HCT116 (cell line): Measurements from ENCODE around the gene TMEM132D. TPM values are rescaled to one million over a fixed set of nuclear protein-coding genes. Genes with fewer than 3 reads are reported as not detected.

Experiments
- ATAC-seq: fragments of 200-7000 bp; cut with Tn5 transposase; 2 replicates; pipeline ENCODE4 v1.9.1; 2020; ENCODE audit warnings: mild to moderate bottlenecking, moderate library complexity
- BruUV-seq: library from RNA; stranded (reverse); fragments of 400-500 nt; replicated peaks from 2 replicates; lab custom pipeline; 2021; lab: Mats Ljungman, UMichigan
- CTCF ChIA-PET: fragments of 300-600 bp; sonication (Branson Sonifier 250); formaldehyde crosslinking; loops from one replicate; lab custom pipeline; 2021; ENCODE audit warnings: antibody characterized with exemption; lab: Charles Lee
- POLR2A ChIA-PET: fragments of 300-600, 350-600 bp; sonication (Branson Sonifier 250); formaldehyde crosslinking; loops from one replicate; lab custom pipeline; 2021; ENCODE audit warnings: antibody characterized with exemption; lab: Charles Lee
- RAD21 ChIA-PET, 2 experiments: fragments of 300-600 bp; sonication (Branson Sonifier 250); formaldehyde crosslinking; loops; one replicate each; lab custom pipeline; 2023; ENCODE audit warnings: low total read pairs in 2 of 2; ENCODE audit not compliant: uncharacterized antibody in 2 of 2, unreplicated experiment in 2 of 2, low non-redundant PET in 1 of 2; lab: Charles Lee
- DNase-seq: peaks from one replicate; pipeline ENCODE4 v3.0.0-alpha.2; 2010; ENCODE audit warnings: low read depth, low spot score
- H2AFZ ChIP-seq: fragments of 200-600 bp; shearing (Covaris generic), sonication (generic); 2 replicates; pipeline ENCODE4 v1.6.1; 2017; ENCODE audit warnings: low read depth, mixed run types, mixed read lengths, antibody characterized with exemption, low read length; ENCODE audit not compliant: poor library complexity, severe bottlenecking
- H3K27ac ChIP-seq: 2 replicates; pipeline ENCODE4 v1.5.1; 2012; ENCODE audit warnings: low read depth, low read length
- H3K27me3 ChIP-seq: fragments of 200-600 bp; sonication (generic); 2 replicates; pipeline ENCODE4 v1.6.1; 2016; ENCODE audit warnings: mixed run types, low read length, mixed read lengths; ENCODE audit not compliant: insufficient read depth
- H3K36me3 ChIP-seq, 2 experiments: fragments of 200-500 bp in 1 of 2; fragments of 200-600 bp in 1 of 2; sonication (Bioruptor generic) in 1 of 2; sonication (generic) in 1 of 2; 2 replicates each; pipeline versions ENCODE4 v1.5.1 to v1.6.1; 2014 to 2016; ENCODE audit warnings: low read length in 2 of 2, inconsistent platforms in 1 of 2, mixed read lengths in 1 of 2, mixed run types in 1 of 2; ENCODE audit not compliant: insufficient read depth in 2 of 2, control insufficient read depth in 1 of 2
- H3K4me1 ChIP-seq, 2 experiments: fragments of 200-600 bp in 1 of 2; sonication (generic) in 1 of 2; 2 replicates each; pipeline versions ENCODE4 v1.5.1 to v1.6.1; 2012 to 2017; ENCODE audit warnings: low read length in 2 of 2, inconsistent platforms in 1 of 2, mild to moderate bottlenecking in 1 of 2, mixed read lengths in 1 of 2, mixed run types in 1 of 2, moderate library complexity in 1 of 2; ENCODE audit not compliant: insufficient read depth in 2 of 2, control insufficient read depth in 1 of 2
- H3K4me2 ChIP-seq: fragments of 200-600 bp; sonication (generic); 2 replicates; pipeline ENCODE4 v1.6.1; 2017; ENCODE audit warnings: mixed run types, low read length, mixed read lengths
- H3K4me3 ChIP-seq, 2 experiments: fragments of 200-600 bp in 1 of 2; sonication (generic) in 1 of 2; replicated peaks in 1 of 2; 2 replicates each; pipeline ENCODE4 v1.5.1; 2011 to 2016; ENCODE audit warnings: low read length in 2 of 2, control low read depth in 1 of 2, low read depth in 1 of 2, mild to moderate bottlenecking in 1 of 2, mixed read lengths in 1 of 2, mixed run types in 1 of 2
- H3K79me2 ChIP-seq: fragments of 200-600 bp; sonication (generic); 2 replicates; pipeline ENCODE4 v1.6.1; 2017; ENCODE audit warnings: mild to moderate bottlenecking, mixed run types, low read length, moderate library complexity, mixed read lengths; ENCODE audit not compliant: insufficient read depth
- H3K9ac ChIP-seq: fragments of 200-600 bp; sonication (generic); 2 replicates; pipeline ENCODE4 v1.6.1; 2016; ENCODE audit warnings: low read length, mixed read lengths
- H3K9me2 ChIP-seq: fragments of 200-600 bp; sonication (generic), shearing (Covaris generic); 2 replicates; pipeline ENCODE4 v1.6.1; 2017; ENCODE audit warnings: mixed run types, mild to moderate bottlenecking, moderate library complexity; ENCODE audit not compliant: insufficient read depth
- H3K9me3 ChIP-seq, 2 experiments: fragments of 200-500 bp in 1 of 2; fragments of 200-600 bp in 1 of 2; sonication (Bioruptor generic) in 1 of 2; sonication (generic) in 1 of 2; 2 replicates each; pipeline ENCODE4 v1.6.1; 2014 to 2017; ENCODE audit warnings: low read length in 2 of 2, mixed read lengths in 2 of 2, inconsistent platforms in 1 of 2, low read depth in 1 of 2, mild to moderate bottlenecking in 1 of 2, mixed run types in 1 of 2, moderate library complexity in 1 of 2; ENCODE audit not compliant: control insufficient read depth in 1 of 2, insufficient read depth in 1 of 2
- H4K20me1 ChIP-seq: fragments of 200-600 bp; sonication (generic), shearing (Covaris generic); 2 replicates; pipeline ENCODE4 v1.6.1; 2017; ENCODE audit warnings: mixed run types, mild to moderate bottlenecking, moderate library complexity; ENCODE audit not compliant: insufficient read depth
- CBX3 ChIP-seq: IDR thresholded peaks from 2 replicates; pipeline ENCODE4 v1.6.1; 2012; ENCODE audit warnings: low read depth
- CEBPB ChIP-seq: IDR thresholded peaks from 2 replicates; pipeline ENCODE4 v1.6.1; 2012; ENCODE audit warnings: low read depth
- CTCF ChIP-seq, 3 experiments: fragments of 200-600 bp in 1 of 3; sonication (generic) in 1 of 3; IDR thresholded peaks in 2 of 3; conservative IDR thresholded peaks in 1 of 3; 2 replicates each; pipeline ENCODE4 v1.5.1; 2012 to 2017; ENCODE audit warnings: low read depth in 2 of 3, low read length in 2 of 3, antibody characterized with exemption in 1 of 3, borderline replicate concordance in 1 of 3, control low read depth in 1 of 3, mild to moderate bottlenecking in 1 of 3, mixed read lengths in 1 of 3, mixed run types in 1 of 3, moderate library complexity in 1 of 3; ENCODE audit not compliant: insufficient read depth in 1 of 3
- EGR1 ChIP-seq: IDR thresholded peaks from 2 replicates; pipeline ENCODE4 v1.6.1; 2012; ENCODE audit warnings: low read depth
- ELF1 ChIP-seq: IDR thresholded peaks from 2 replicates; pipeline ENCODE4 v1.6.1; 2012; ENCODE audit warnings: low read depth, borderline replicate concordance
- EZH2 ChIP-seq: fragments of 200-600 bp; sonication (generic); IDR thresholded peaks from 2 replicates; pipeline ENCODE4 v1.6.1; 2017; ENCODE audit warnings: antibody characterized with exemption, mixed run types
- FOSL1 ChIP-seq: IDR thresholded peaks from 2 replicates; pipeline ENCODE4 v1.6.1; 2012; ENCODE audit warnings: low read depth
- POLR2A ChIP-seq: IDR thresholded peaks from 2 replicates; pipeline ENCODE4 v1.7.0; 2011; ENCODE audit warnings: borderline replicate concordance; ENCODE audit not compliant: insufficient read depth, insufficient read length; ENCODE audit errors: extremely low read depth
- POLR2AphosphoS5 ChIP-seq: IDR thresholded peaks from 2 replicates; pipeline ENCODE4 v1.6.1; 2011; ENCODE audit warnings: mild to moderate bottlenecking, low read depth, low read length, moderate library complexity
- RAD21 ChIP-seq: IDR thresholded peaks from 2 replicates; pipeline ENCODE4 v1.6.1; 2012; ENCODE audit warnings: low read depth, mild to moderate bottlenecking
- REST ChIP-seq: IDR thresholded peaks from 2 replicates; pipeline ENCODE4 v1.6.1; 2012; ENCODE audit warnings: low read depth
- SIN3A ChIP-seq: IDR thresholded peaks from 2 replicates; pipeline ENCODE4 v1.6.1; 2012; ENCODE audit warnings: low read depth
- SP1 ChIP-seq: IDR thresholded peaks from 2 replicates; pipeline ENCODE4 v1.6.1; 2012; ENCODE audit warnings: low read depth
- SRF ChIP-seq: IDR thresholded peaks from 2 replicates; pipeline ENCODE4 v1.6.1; 2012; ENCODE audit warnings: low read depth
- TCF7L2 ChIP-seq: IDR thresholded peaks from 2 replicates; pipeline ENCODE4 v1.7.0; 2011; ENCODE audit warnings: borderline replicate concordance, inconsistent platforms; ENCODE audit not compliant: insufficient read depth, insufficient read length; ENCODE audit errors: extremely low read depth
- ZNF274 ChIP-seq: fragments of 200-500 bp; sonication (Bioruptor generic); IDR thresholded peaks from 2 replicates; pipeline ENCODE4 v1.6.1; 2014; ENCODE audit warnings: mild to moderate bottlenecking, low read depth, low read length, inconsistent platforms
- intact Hi-C: fragments of 100-400 bp; cut with micrococcal nuclease; formaldehyde crosslinking; loops from 2 replicates; pipeline ENCODE4 v1.10.0; 2022
- total RNA-seq: library from RNA; stranded (reverse); gene quantifications from one replicate; pipeline ENCODE4 v1.2.1, GENCODE V29; 2021; ENCODE audit not compliant: unreplicated experiment
- TF ChIP-seq, protein P1 (sequence below): IDR thresholded peaks from 2 replicates; pipeline ENCODE4 v1.6.1; 2012

TMEM132D gene
- total RNA-seq, 1 experiment from 2014 or later = not detected

DNA sequence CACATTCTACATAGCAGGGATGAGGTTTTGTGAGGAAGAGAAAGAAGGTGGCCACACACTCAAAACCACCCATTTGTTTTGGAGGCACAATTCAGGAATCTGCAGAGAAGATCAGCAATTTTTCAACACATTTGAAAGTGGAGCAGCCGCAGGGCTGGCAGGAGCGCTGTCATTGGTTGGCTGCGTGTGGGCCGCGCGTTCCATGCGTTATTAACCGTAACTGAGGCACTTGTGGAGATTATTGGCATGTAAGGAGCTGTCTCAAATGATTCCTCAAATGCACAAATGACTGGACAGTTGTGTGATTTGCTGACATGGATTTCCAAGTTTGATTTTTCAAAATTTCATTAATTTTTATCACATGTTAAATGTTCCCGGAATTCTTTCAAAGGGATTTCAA is 318.5 kb downstream of the TMEM132D start:
- Histone ChIP-seq H3K9me2 (no peaks in the 10 kb centered on the region), H3K36me3 (no peaks in the 10 kb centered on the region), H3K9me3 (peaks cover 3 to 8% of the 10 kb centered on the region in 2 experiments; a peak in 2 of 4 replicates), H3K27ac (no peak overlapping the region), H3K27me3 (no peaks in the 10 kb centered on the region), H3K9ac (no peak overlapping the region), H2AFZ (no peak overlapping the region), H4K20me1 (no peaks in the 10 kb centered on the region), H3K4me3 (no peak overlapping the region), H3K4me1 (no peaks in the 10 kb centered on the region), H3K79me2 (no peaks in the 10 kb centered on the region), H3K4me2 (no peak overlapping the region)
- intact Hi-C loops = no loop called here
- no peak for TF ChIP-seq EGR1
- no peak for TF ChIP-seq POLR2AphosphoS5
- TF ChIP-seq RAD21 = no peak
- no peak for TF ChIP-seq SRF
- no peak for TF ChIP-seq CEBPB
- TF ChIP-seq SP1 = no peak
- no peak for TF ChIP-seq FOSL1
- TF ChIP-seq, protein P1, sequence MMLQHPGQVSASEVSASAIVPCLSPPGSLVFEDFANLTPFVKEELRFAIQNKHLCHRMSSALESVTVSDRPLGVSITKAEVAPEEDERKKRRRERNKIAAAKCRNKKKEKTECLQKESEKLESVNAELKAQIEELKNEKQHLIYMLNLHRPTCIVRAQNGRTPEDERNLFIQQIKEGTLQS = no peak
- no peak for TF ChIP-seq CTCF (IDR thresholded peaks at IDR 0.05 in 2 of 3, conservative IDR thresholded peaks at IDR 0.05 in 1 of 3; ENCODE audit: borderline replicate concordance in 1 of 3, insufficient read depth in 1 of 3, low read depth in 2 of 3, low read length in 2 of 3)
- no peak for TF ChIP-seq CBX3
- no peak for TF ChIP-seq ZNF274
- TF ChIP-seq TCF7L2 = no peak
- no peak for TF ChIP-seq ELF1
- no peak for TF ChIP-seq EZH2
- TF ChIP-seq REST = no peak
- no peak for TF ChIP-seq POLR2A
- no peak for TF ChIP-seq SIN3A
- ATAC-seq = no peak
- CTCF ChIA-PET = no interaction called here
- no TSS peak for BruUV-seq
- POLR2A ChIA-PET = no interaction called here
- RAD21 ChIA-PET = no interaction called here
- no peak for DNase-seq
